ENCODE measurements around the gene HMX3. TPM values are rescaled to one million over a fixed set of nuclear protein-coding genes. Genes with fewer than 3 reads are reported as not detected.

The HMX3 gene
- total and polyA plus RNA-seq, 2 of the 13 experiments (the other 11 are each of a cell fraction or from before 2014, with no cell fraction given): not detected

- TF ChIP-seq RARA (CRISPR knock-in tag; IDR thresholded peaks at IDR 0.05): no peak
- 0 out of 2 replicates have a peak, but pooled peaks have one; percentile 24 for TF ChIP-seq FOXK1 (CRISPR knock-in tag; IDR thresholded peaks at IDR 0.05; ENCODE audit: borderline replicate concordance, low read depth)
- no peak for TF ChIP-seq ZNF558 (CRISPR knock-in tag; IDR thresholded peaks at IDR 0.05; ENCODE audit: borderline replicate concordance)
- TF ChIP-seq SRF (IDR thresholded peaks at IDR 0.05; ENCODE audit: low read depth, low read length): no peak
- peak; percentile 21 for TF ChIP-seq HNRNPLL (IDR thresholded peaks at IDR 0.05; ENCODE audit: low read depth, low read length, poor library complexity, severe bottlenecking)
- TF ChIP-seq ZBTB25 (CRISPR knock-in tag; IDR thresholded peaks at IDR 0.05): 0 out of 2 replicates have a peak, but pooled peaks have one; percentile 27
- TF ChIP-seq ZNF703 (CRISPR knock-in tag; IDR thresholded peaks at IDR 0.05; ENCODE audit: borderline replicate concordance): no peak
- TF ChIP-seq GPN1 (CRISPR knock-in tag; IDR thresholded peaks at IDR 0.05; ENCODE audit: borderline replicate concordance): no peak
- TF ChIP-seq ZNF34 (CRISPR knock-in tag; IDR thresholded peaks at IDR 0.05; ENCODE audit: borderline replicate concordance): no peak
- no peak for TF ChIP-seq ZNF225 (CRISPR knock-in tag; IDR thresholded peaks at IDR 0.05)
- TF ChIP-seq TAF1 (CRISPR knock-in tag; IDR thresholded peaks at IDR 0.05): no peak
- TF ChIP-seq XBP1 (CRISPR knock-in tag; IDR thresholded peaks at IDR 0.05): no peak
- no peak for TF ChIP-seq SKI (IDR thresholded peaks at IDR 0.05; ENCODE audit: partially characterized antibody)
- no peak for TF ChIP-seq CHD2 (IDR thresholded peaks at IDR 0.05; ENCODE audit: low read depth, low read length)
- no peak for TF ChIP-seq ZNF597 (CRISPR knock-in tag; IDR thresholded peaks at IDR 0.05)
- TF ChIP-seq, protein P1, sequence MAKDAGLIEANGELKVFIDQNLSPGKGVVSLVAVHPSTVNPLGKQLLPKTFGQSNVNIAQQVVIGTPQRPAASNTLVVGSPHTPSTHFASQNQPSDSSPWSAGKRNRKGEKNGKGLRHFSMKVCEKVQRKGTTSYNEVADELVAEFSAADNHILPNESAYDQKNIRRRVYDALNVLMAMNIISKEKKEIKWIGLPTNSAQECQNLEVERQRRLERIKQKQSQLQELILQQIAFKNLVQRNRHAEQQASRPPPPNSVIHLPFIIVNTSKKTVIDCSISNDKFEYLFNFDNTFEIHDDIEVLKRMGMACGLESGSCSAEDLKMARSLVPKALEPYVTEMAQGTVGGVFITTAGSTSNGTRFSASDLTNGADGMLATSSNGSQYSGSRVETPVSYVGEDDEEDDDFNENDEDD (CRISPR knock-in tag; IDR thresholded peaks at IDR 0.05; ENCODE audit: borderline replicate concordance): no peak
- no peak for TF ChIP-seq CBX2 (IDR thresholded peaks at IDR 0.05; ENCODE audit: low read depth, low read length)
- TF ChIP-seq CBX2 (CRISPR knock-in tag; IDR thresholded peaks at IDR 0.05; ENCODE audit: low read depth): peak; percentile 63; the same call in 1 of the 2 replicates
- peak; percentile 90 for TF ChIP-seq XRCC5 (optimal IDR thresholded peaks at IDR 0.05; ENCODE audit: low read length)
- TF ChIP-seq ZNF639 (CRISPR knock-in tag; conservative IDR thresholded peaks at IDR 0.05): no peak
- TF ChIP-seq SOX13 (IDR thresholded peaks at IDR 0.05): no peak
- TF ChIP-seq SOX13 (CRISPR knock-in tag; conservative IDR thresholded peaks at IDR 0.05 in 1 of 2, IDR thresholded peaks at IDR 0.05 in 1 of 2): peak in 1 of 2 experiments; percentile 25; a peak in 1 of 4 replicates
- no peak for TF ChIP-seq GLI4 (CRISPR knock-in tag; IDR thresholded peaks at IDR 0.05; ENCODE audit: borderline replicate concordance)
- TF ChIP-seq ZNF7 (CRISPR knock-in tag; IDR thresholded peaks at IDR 0.05): no peak
Observed at GRCh38 chr10:123132576-123133477, 2.9 kb upstream of the HMX3 start (continued).
